EH (cell line): ENCODE data around the gene SPTLC3.

ENCODE experiments used
- DNase-seq: peaks from one replicate; pipeline ENCODE4 v3.0.0-alpha.2; 2015; ENCODE audit warnings: low read depth

SPTLC3 gene

DNA sequence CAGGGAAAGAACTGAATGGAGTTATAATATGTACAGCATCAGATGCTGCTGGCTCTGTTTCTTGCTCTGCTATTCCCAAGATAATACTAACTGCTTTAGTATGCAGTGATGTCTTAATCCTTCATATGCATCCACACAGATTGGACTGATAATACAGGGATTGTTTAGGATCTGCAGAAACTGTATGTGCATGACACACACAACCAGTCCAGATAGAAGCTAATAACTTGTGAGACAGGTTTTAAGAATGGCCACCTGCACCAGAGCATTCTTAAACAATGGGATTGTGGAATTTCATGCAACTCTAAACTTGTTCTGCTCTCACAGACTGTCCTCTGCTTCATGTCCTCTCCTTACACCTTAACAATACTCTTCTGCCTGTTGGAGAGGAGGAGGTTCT is 90.9 kb downstream of the SPTLC3 start:
- no peak for DNase-seq

DNA sequence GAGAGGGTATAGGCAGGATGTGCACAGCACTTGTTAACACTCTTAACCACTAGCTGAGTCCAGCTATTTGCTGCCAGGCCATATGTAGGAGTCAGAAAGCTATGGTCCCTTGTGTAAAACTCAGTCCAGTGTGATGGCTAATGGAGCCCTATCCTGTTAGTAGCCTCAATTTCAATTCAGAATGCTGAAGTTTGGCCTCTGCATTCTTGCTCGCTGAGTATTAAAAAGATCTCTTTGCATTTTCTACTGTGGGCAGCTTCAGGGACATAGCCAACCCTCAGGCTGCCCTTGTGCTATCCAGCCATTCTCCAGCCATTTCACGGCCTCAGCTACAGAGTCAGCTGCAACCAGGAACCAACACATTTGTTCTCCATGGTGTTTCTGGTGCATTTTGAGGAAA is 92.5 kb downstream of the SPTLC3 start:
- DNase-seq, result no peak

DNA sequence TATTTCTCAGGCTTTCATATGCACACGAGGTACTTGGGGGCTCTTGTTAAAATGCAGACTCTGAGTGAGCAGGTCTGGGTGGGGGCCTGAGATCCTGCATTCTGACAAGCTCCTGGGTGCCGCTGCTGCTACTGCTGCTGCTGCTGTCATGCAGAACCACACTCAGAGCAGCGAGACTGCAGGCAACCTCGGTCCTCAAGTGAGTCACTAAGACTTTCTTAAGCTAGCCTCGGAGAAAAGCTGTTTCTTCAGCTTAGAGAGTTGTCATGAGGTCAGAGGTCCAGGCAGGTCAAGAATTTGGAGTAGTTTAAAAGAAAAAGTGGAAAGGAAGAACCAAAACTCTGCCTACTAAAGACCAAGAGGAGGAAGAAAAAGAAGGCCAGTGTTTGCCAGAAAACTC is 92.9 kb downstream of the SPTLC3 start:
- no peak for DNase-seq

DNA sequence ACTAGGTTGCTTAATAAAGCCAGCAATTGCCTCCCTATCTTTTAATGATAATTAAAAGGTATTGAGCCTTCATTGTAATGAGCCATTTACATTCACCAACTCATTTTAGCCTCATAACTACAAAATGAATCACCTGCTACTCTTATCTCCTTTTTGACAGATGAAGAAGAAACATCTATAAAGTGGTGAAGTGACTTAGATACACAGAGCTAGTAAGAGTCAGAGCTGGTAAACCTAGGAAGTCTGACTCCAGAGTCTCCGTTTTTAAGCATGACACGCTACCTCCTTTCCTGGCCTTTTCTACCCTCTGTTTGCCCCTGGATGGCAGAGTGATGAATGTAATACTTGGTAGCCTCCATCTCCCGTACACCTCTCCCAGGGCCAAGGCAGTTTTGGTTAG is 93.5 kb downstream of the SPTLC3 start:
- no peak for DNase-seq

DNA sequence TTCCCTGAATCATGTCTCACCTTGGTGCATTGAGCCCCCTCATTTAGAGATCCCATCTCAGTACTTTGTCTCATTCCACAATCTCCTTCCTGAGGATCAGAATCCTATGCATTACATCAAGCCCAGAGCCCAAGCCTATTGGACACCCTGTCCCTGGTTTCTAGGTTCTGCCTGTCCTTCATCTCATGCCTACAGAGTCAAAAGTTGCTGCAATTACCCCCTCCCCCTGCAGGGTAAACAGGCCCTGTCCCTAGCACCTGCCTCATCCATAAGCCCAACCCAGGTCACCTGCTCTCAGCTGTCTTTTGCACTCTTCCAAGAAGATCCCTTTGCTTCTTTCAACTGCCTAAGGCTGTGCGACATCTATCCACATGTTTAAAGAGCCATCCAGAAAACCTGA is 93.9 kb downstream of the SPTLC3 start:
- no peak for DNase-seq

DNA sequence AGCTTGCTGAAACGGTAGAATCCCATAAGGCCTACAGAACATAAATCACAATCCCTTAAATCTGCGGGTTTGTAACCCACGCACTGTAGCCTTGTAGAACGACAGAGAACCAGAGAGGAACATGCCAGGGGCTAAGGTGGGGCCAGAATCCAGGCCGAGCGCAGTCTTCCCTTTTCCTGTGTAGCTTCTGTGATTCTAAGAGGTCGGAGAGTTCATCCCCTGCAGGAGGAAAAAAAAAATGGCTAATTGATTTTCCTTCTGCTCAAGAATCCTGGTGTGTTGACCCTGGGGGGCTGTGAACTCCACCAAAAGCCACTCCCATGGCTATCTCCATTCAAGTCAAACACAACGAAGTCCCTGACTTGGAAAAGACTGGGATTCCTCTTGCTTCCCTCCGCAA is 96.3 kb downstream of the SPTLC3 start:
- no peak for DNase-seq

DNA sequence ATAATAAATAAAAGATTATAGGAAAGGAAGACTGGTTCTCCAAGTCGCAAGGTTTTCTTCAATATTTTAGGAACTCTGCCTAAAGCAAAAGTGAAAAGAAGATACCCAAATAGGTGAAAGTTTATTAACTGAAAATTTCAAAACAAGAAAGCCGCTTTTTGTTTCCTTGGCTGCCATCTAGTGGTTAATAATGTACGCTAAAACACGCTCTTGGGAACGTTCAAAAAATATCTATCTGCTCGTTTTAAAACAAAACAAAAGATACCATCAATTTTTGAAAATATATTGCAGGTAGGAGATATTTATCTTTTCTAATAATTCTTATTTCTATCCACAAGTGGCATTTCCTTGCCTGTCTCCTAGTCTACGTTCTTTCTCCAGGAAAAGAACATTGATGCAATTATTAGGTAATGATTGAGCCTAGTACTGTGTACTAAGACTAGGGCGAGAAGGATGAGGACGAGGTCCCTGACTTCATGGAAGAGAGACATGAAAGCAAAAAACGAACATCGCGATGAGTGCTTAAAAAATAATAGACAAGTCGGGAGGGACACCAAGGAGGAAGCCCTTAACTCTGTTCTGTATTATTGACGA is 97.2 kb downstream of the SPTLC3 start:
- DNase-seq, result peak; percentile 39

DNA sequence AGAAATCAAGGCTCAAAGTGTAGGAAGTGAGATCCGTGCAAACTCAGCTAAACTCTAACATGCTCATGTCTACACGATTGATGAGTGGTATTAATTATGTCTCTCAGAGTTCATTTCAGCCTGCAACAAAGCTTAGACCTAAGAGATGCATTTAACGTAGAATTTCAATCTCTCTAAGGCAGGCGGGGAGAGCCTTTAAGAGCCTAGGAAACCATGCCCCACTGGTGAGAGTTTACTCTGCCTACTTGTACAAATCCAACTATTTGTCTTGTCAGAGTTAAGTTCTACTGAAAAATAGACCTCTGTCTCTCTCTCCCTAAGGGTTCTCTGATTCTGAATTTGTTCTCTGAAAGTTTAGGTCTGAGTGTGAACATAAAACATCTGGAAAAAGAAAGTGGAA is 100.9 kb downstream of the SPTLC3 start:
- no peak for DNase-seq

DNA sequence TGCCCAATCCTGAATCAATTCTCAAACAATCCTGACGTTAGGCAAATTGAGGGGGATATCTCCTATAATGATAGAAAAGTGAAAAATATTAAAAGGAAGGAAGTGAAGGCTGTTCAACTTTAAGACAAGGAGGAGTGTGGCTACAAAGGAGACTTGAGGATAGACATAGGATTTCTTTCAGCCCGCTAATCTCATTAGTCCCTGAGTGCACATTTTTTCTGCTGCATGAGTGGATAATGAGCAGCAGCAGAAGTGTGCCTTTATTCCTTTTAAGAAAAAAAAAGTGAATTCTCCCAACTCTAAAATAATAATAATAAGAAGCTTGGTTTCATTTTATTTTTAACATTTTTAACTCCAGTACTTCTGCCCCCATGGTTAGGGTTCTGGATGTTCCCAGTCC is 102.0 kb downstream of the SPTLC3 start:
- DNase-seq, result no peak

DNA sequence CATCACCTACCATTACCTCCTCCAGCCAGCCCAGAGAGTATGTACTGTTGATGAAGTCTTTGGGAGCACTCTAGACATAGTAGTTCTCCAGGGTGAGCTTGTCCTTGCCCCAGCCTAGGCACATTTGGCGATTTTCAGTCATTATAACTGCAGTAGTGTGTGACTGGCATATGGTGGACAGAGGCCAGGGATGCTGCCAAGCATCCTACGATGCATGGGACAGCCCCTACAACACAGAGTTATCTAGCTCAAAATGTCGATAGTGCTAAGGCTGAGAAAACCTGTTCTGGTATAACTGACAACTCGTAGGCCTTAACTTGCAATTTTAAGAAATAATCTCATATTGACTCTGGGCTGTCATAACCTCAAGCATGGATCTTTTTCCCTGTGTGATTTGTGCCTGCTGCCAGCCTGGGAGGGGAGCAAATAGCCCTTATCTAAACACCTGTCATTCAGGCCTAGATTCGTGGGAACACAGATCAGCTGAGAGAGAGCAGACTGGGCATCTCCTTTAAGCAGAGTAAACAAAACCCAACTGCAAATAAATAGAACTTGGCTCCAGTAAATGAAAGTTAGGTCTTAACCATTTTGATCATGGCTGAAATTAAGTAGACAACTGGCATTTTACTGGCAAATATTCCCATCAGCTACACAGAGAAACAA is 102.6 kb downstream of the SPTLC3 start:
- no peak for DNase-seq

DNA sequence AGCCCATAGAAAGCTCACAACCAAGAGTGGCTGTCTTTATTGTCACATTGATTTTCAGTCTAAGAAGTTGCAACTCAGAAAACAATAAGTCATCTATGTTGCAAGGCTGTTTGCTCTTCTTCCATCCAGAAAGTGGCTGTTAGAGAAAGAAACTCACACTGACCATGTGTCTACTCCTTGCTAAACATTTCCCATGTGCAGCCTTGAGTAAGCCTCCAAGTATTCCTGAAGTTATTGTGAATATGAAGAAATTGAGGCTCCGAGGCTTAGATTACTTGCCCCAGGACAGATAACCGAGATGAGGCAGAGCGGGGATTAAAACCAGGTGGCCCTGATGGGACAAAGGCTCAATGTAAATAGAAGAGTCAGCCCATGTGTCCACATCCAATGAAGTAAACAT is 105.0 kb downstream of the SPTLC3 start:
- no peak for DNase-seq

DNA sequence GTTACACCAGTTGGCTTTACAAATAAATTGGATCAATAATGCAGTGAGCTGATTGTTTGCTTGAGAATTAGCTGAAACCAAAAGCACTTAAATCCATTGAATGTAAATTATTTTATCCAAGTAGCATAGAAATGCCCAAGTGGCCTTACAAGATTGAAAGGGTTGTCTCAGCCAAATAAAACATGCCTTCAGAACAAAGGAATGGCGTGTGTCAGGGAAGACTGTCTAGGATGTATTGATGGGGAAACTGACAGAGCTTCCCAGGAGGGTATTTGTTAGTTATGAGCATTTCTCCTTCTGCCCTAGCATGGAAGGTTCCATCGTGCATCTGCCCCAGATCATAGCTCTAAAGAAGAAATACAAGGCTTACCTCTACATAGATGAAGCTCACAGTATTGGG is 108.4 kb downstream of the SPTLC3 start:
- no peak for DNase-seq

DNA sequence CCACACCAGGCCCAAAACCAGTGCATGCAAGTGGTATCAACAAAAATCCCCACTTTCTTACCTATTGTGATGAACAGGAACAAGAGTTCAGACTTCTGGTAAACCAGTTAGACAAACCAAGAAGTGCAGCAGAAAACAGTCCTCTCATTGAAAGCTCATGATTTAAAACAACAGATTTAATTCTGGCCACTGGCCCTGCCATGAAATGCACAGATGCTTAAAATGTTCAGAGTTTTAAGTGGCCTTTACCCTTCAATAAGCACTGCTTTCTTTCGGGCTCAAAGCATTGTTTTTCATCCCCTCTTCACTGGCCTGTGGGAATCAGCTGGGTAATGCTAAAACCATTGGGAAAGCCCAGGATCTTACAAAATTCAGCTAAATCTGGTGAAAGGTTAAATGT is 109.9 kb downstream of the SPTLC3 start:
- no peak for DNase-seq

DNA sequence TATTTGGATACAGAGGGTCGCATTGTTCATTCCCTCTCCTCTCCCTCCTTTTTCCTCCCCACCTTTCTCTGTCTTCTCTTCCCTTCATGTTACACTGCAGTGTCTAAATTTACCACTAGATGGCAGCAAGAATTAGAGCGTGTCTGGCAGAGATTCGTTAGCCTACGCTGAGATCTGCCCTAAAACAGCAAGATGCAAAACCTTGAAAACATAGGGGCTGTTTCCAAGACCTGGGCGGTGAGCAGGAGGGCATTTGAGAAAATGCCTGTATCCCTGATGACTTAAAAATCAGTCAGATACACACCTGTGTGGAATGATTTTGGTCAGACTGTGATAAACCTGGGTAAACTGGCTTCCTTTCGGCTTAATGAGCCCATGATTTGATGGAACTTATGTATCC is 110.8 kb downstream of the SPTLC3 start:
- peak; percentile 62 for DNase-seq

DNA sequence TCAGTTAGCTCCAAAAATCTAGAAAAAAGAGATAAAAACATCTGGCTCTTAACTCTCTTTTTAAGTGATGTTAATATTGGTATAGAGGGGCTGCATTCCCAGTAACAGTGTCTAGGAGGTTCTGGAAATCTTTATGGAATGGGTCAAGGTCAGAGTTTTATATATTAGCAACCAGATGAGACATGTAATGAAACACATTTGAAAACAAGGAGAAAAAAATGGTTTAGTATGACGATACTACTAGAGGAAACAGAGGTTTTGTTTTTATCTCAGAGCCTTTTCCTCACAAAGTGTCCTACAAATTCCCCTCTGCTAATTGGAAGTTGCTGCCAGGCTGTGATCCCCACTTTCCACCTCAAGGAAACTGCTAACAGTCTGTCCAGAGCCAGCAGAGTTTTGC is 111.7 kb downstream of the SPTLC3 start:
- no peak for DNase-seq

DNA sequence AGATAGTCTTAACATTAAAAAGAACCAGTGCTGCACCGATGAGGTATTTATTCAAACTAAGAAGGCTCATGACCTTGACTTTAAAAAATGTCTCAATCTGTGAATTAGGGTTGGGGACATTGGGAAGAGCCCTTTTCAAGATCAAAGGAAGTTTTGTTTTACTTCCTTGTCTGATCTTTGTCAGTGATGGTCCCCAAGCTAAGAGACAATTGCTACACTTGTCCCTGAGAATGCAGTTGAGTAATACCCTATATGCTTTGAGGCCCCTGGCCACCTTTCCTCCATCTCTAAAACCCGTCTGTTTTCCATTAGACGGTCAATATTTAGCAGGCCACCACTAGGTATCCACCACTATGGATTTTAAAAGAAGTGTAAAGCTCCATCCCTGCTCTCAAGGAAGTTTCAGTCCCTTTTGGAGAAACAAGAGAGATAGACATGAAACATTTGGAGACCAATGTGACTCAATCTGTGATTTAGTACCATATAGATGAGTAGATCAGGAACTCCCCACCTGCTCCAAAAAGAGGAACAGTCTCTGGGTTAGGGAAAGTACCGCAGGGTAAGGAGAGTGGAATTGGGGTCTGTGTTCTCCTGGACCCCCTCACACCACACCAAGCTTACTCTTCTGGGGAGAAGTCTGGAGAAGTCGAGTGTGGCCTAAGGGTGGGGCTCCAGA is 113.2 kb downstream of the SPTLC3 start:
- DNase-seq, result no peak

DNA sequence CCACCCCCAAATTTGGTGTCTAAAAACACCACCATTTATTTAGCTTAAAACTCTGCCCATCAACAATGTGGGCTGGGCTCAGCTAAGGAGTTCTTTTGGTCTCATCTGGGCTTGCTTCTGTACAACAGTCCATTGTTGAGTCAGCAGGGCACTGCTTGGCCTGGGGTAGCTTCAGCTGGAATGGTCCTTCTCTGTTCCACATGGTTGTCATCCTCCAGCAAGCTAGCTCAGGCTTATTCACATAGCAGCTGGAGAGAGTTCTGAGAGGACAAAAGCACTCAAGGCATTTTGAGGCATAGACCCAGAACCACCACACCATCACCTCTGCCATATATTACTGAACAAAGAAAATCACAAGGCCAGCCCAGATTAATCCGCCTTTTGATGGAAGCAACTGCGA is 116.7 kb downstream of the SPTLC3 start:
- no peak for DNase-seq

DNA sequence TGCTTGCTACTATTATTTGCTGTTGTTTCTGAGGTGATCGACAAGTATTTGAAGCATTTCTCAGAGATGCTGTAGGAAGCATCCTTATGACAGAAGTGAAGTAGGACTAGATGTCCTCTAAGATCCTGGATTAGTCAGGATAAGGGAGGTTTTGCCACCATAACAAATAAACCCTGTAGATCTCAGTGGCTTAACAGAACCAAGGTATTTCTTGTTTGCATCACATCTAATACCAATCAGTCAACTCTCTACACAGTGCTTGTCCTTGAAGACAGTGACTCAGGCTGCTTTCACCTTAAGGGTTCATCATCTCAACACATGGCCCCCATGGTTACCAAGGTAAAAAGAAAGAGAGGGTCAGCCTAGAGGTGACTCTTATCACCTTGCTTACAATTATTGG is 119.4 kb downstream of the SPTLC3 start:
- no peak for DNase-seq

DNA sequence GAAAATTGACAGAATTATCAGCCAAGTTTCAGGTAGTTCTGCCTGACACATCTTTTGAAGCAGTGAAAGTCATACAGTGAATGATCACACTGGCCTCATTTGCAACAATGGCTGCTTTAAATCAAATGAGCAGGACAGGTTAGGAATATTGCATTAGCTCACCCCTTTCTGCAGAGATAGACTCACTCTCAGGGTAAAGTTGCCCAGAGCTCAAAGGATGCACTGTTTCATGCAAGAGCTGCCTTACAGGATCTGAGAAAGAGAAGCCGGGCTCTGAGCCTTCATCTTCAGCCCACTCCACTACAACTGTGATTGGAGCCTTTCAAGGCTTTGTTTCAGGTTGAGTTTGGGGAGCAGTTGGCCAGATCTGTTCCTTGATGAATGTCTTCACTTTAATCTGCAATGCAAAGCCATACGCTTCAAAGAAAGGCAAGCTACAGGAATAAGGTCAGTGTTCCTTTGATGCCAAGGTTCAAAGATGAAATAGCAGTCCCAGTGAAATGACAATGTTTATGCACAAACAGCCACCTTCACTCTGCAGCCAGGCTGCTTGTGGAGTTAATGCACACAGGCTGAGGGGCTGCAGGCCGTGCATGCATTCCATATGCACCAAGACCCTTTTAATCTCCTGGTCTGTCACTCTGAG is 121.4 kb downstream of the SPTLC3 start:
- DNase-seq, result no peak

DNA sequence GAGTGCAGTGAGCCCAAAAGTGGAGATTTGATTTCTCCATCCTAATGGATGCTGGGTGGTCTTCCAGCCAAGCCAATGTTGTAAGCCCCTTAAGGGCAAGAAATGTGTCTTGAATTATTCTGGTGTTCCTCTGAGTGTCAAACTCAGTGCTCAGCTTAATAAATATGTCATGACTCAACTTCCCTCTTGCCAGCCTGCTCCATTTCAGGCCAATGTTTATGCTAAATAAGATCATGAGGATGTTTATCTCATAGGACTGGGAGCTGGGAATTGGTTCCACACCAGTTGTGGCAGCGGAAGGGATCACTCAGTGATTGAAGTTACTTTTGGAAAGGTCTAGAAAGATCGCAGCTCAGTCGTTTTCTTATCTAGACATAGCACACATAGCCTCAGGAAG is 121.9 kb downstream of the SPTLC3 start:
- no peak for DNase-seq

DNA sequence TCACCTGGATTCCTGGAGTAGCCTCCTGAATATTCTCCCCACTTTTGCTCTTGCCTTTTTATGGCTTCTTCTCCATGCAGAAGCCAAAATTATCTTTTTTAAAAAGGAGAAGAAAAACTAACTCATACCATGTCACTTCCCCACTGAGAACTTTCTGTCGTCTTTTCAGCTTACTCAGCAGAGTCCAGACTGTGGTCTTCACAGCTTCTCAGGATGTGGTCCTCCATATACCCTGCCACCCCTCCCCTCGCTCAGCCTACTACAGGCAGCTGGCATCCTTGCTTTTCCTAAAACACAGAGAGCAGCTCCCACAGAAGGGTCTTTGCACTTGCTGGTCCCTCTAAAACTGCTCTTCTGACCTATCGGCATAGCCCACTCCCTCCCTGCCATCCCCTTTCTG is 122.9 kb downstream of the SPTLC3 start:
- DNase-seq, result no peak

DNA sequence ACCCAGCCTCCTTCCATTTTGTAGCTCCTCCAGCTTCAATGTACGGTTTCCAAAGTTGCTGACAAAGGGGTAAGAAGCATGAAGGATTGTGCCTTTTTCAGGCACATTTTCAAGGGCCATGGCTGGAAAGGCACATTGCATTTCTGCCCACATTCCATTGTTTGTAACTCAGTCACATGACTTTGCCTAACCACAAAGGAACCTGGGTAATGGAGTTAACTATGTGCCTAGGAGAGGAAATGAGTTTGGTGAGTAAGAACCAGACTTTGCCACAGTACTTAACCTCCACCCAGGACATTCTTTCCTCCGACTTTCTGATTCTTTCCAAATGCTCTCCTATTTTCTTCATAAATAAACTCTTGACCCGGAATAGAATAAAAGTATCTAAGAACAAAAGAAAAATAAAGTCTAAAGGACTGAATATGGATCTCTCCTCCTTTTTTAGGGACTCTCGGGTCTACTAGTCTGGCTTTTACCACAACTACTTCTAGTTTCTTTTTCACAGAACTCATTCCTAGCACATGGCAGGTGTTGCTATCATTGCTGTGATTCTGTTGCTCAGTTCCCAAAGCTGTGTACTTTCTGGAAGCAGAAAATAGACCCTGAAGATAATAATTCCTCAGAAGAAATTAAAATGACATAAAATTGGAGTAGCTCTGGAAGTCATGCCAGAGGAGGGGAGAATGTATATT is 130.8 kb downstream of the SPTLC3 start:
- peak; percentile 15 for DNase-seq

DNA sequence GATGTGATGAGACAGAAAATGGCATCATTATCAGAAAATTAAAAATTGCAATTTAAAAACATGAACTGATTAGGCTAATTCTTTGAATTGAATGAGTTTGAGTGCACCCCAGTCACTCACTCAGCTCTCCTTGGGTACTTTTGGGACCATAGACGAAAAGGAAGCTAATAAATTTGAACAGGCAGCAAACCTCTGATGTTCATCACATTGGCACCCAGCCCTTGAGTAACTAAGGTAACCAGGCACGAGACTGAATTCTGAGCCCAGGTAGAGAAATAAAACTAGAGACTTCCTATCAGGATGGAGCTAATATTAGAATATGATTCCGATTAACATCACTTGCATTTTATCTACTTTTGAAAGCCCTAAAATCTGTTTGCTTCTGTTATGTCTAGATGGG is 131.4 kb downstream of the SPTLC3 start:
- DNase-seq, result no peak
